ENCODE measurements around the gene PPIL6. TPM values are rescaled to one million over a fixed set of nuclear protein-coding genes. Genes with fewer than 3 reads are reported as not detected.

The PPIL6 gene
- total RNA-seq, 2 donors from 2014 or later = 6.9 to 9.1 TPM

DNA sequence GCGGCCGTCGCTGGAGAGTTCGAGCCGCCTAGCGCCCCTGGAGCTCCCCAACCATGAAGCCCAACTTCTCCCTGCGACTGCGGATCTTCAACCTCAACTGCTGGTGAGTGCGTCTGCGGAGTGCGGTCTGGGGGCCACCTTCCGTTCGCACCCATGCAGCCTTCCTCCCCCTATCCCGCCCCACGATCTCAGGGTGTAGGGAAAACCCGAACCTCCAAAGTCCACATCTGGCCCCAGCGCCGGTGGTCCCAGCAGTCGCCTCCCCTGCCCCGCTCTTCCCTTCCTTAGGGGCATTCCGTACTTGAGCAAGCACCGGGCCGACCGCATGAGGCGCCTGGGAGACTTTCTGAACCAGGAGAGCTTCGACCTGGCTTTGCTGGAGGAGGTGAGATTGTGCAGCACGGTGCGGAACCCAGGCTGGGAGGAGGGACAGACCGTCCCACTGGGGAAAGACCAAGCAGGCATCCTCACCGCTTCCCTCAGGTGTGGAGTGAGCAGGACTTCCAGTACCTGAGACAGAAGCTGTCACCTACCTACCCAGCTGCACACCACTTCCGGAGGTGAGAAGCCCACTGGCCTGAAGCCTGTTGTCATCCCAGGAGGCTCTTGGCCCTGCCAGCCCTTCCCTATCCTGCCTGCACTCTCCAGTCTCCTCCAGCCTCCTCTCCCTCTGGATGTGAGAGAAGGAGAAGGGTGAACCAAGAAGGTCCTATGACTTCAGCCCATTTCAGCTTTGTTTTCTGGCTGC, 815 bp upstream of the PPIL6 start:
- H3K27ac ChIP-seq = peak overlapping the region; percentile 85 to 86
- H3K27me3 ChIP-seq = no peaks in the 10 kb centered on the region
- no peaks in the 10 kb centered on the region for H3K9me3 ChIP-seq
- no peak for DNase-seq (ENCODE audit: low spot score)
- H3K4me3 ChIP-seq = peak overlapping the region; percentile 69 to 90
- peaks cover 5% of the 10 kb centered on the region for H3K36me3 ChIP-seq
- TF ChIP-seq, protein P1, sequence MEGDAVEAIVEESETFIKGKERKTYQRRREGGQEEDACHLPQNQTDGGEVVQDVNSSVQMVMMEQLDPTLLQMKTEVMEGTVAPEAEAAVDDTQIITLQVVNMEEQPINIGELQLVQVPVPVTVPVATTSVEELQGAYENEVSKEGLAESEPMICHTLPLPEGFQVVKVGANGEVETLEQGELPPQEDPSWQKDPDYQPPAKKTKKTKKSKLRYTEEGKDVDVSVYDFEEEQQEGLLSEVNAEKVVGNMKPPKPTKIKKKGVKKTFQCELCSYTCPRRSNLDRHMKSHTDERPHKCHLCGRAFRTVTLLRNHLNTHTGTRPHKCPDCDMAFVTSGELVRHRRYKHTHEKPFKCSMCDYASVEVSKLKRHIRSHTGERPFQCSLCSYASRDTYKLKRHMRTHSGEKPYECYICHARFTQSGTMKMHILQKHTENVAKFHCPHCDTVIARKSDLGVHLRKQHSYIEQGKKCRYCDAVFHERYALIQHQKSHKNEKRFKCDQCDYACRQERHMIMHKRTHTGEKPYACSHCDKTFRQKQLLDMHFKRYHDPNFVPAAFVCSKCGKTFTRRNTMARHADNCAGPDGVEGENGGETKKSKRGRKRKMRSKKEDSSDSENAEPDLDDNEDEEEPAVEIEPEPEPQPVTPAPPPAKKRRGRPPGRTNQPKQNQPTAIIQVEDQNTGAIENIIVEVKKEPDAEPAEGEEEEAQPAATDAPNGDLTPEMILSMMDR (IDR thresholded peaks at IDR 0.05) = no peak
- peaks cover 0 to 20% of the 10 kb centered on the region in 2 donors for H3K4me1 ChIP-seq

DNA sequence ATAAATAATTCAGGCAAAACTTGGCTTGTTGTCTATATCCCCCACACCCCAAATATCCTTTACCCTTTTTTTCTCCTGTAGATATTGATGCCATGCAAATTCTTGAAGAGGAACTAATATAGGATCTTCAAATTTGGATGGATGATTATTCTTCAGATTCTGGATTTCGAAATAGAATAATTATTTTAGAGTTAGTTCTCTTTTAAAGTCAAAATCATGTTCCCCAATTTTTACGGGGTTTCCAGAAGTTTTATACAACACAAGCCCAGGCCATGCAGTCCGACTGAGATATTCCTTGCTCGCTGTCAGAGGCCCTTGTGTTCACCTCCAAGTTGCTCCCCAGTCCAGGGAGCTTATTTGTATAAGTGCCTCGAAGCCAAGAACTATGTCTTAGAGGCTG, 4.4 kb downstream of the PPIL6 start:
- DNase-seq (ENCODE audit: low spot score) = no peak
- H3K27me3 ChIP-seq = no peaks in the 10 kb centered on the region
- no peak overlapping the region for H3K27ac ChIP-seq
- no peak overlapping the region for H3K4me3 ChIP-seq
- H3K36me3 ChIP-seq = no peaks in the 10 kb centered on the region
- TF ChIP-seq, protein P1 (IDR thresholded peaks at IDR 0.05) = no peak
- no peaks in the 10 kb centered on the region for H3K9me3 ChIP-seq
- H3K4me1 ChIP-seq = peaks cover 0 to 8% of the 10 kb centered on the region in 2 donors

DNA sequence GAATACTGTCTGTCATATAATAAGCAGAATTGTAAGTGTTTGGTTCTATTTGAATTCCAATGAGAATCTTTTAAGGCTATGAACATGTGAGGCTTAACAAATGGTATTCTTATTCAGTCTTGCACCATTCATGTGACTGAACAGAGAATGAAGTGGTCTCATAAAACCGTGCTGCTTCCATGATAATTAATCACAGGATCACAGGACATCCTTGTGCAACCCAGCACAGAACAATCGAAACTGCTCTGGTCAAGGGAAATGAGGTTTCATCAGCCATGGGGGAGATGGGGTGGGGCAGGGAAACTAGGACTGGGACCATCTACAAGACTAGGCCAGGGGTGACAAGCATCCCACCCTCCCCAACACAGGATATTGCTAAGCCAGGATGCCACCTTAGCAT, 6.0 kb downstream of the PPIL6 start:
- no peak for DNase-seq (ENCODE audit: low spot score)
- H3K9me3 ChIP-seq = no peaks in the 10 kb centered on the region
- TF ChIP-seq, protein P1 (IDR thresholded peaks at IDR 0.05) = no peak
- peaks cover 0 to 4% of the 10 kb centered on the region in 2 donors for H3K4me1 ChIP-seq
- H3K36me3 ChIP-seq = no peaks in the 10 kb centered on the region
- no peak overlapping the region for H3K27ac ChIP-seq
- H3K4me3 ChIP-seq = no peak overlapping the region
- H3K27me3 ChIP-seq = no peaks in the 10 kb centered on the region

DNA sequence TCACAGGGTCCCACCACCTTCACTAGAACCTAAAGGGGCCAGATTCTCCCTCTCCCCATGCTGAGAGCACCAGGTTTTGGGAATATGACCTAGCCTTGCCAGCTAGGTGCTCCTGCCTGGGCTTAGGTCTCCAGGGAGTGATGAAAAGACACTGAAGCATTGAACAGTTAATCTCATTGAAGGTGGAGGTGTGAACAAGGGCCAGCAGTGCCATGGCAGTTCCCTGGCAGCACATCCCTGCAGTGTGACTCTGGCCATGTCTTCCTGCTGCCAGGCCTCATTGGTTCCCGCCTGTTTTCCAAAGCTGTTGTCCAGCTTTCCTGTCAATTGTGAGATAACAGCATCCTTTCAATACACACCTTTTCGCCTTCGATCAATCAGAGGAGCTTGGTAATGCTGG, 10.9 kb downstream of the PPIL6 start:
- Histone ChIP-seq H3K27me3 (no peaks in the 10 kb centered on the region), H3K4me1 (peaks cover 0 to 5% of the 10 kb centered on the region in 2 donors), H3K9me3 (no peaks in the 10 kb centered on the region), H3K27ac (no peak overlapping the region), H3K4me3 (no peak overlapping the region), H3K36me3 (no peaks in the 10 kb centered on the region)
- TF ChIP-seq, protein P1 (IDR thresholded peaks at IDR 0.05) = no peak
- no peak for DNase-seq (ENCODE audit: low spot score)

DNA sequence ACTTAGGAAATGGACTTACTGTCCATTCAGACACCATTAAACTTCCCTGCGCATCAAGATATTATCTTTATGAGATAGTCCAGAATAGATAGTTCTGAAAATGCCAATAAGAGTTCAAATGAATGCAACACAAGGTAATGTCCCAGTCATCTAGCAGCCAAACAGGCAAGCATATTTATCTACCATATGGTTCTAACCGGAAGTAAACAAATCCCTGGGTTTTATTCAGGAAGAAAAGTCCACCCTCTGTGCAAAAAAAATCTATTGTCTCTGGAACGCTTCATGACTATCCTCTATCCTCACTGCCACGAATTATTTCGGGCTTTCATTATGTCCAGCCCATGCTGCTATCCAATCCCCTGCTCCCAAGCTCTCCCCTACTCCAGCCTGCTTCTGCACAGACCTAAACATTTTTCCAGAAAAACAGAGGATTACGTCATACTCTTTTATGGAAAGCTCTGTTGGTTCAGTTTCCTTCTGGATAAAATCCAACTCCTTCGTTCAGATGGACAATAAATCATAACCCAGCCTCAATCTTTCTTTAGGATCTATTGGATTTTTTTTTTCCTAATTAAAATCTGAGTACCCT, 11.4 kb downstream of the PPIL6 start:
- no peak overlapping the region for H3K4me3 ChIP-seq
- TF ChIP-seq, protein P1 (IDR thresholded peaks at IDR 0.05) = no peak
- H3K27ac ChIP-seq = no peak overlapping the region
- H3K36me3 ChIP-seq = no peaks in the 10 kb centered on the region
- no peak for DNase-seq (ENCODE audit: low spot score)
- H3K4me1 ChIP-seq = peaks cover 0 to 5% of the 10 kb centered on the region in 2 donors
- no peaks in the 10 kb centered on the region for H3K27me3 ChIP-seq
- no peaks in the 10 kb centered on the region for H3K9me3 ChIP-seq
